ENCODE results near the gene UBE2S.

UBE2S gene

DNA sequence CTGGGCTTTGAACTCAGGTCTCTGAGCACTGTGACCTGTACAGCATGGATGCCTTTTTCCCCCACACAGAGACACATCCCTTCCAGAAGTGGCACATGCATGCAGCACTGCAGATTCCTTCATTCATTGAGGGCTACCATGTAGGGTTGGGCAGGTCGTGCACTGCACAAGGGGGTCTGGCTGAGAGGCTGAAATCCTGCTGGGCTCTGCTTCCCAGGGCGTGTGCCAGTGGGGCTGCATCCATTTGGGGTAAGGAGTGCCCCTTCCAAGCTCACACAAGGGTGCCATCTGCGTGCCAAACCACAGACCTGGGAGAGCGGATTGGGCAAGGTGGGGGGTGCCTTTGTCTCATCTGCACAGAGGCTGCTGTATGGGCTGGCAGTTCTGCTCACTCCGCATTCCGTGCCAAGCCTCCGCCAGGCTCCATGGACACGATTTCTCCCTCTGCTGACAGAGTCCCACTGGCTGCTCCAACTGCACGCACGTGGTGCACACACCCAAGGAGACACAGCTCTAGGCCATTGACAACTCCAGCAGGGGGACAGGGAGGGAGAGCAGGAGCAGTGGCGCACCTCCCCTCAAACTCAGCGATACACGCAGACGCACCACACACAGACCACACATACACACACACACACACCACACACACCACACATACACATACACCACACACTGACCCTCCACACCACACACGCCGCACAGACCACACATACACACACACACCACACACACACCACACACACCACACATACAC, 40.0 kb upstream of the UBE2S start (continued):
- TF ChIP-seq, protein P1, sequence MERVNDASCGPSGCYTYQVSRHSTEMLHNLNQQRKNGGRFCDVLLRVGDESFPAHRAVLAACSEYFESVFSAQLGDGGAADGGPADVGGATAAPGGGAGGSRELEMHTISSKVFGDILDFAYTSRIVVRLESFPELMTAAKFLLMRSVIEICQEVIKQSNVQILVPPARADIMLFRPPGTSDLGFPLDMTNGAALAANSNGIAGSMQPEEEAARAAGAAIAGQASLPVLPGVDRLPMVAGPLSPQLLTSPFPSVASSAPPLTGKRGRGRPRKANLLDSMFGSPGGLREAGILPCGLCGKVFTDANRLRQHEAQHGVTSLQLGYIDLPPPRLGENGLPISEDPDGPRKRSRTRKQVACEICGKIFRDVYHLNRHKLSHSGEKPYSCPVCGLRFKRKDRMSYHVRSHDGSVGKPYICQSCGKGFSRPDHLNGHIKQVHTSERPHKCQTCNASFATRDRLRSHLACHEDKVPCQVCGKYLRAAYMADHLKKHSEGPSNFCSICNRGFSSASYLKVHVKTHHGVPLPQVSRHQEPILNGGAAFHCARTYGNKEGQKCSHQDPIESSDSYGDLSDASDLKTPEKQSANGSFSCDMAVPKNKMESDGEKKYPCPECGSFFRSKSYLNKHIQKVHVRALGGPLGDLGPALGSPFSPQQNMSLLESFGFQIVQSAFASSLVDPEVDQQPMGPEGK (tag by site-specific recombination; IDR thresholded peaks at IDR 0.05): peak; percentile 75
- TF ChIP-seq ZNF768 (tag by site-specific recombination; IDR thresholded peaks at IDR 0.05) (0 out of 2 replicates have a peak, but pooled peaks have one; percentile 34), ZNF114 (tag by site-specific recombination; IDR thresholded peaks at IDR 0.05) (no peak), ZNF626 (tag by site-specific recombination; IDR thresholded peaks at IDR 0.05) (no peak), ZNF404 (tag by site-specific recombination; IDR thresholded peaks at IDR 0.05) (no peak), ZNF521 (tag by site-specific recombination; IDR thresholded peaks at IDR 0.05) (no peak), ZNF140 (tag by site-specific recombination; IDR thresholded peaks at IDR 0.05) (peak; percentile 94), ZNF621 (tag by site-specific recombination; IDR thresholded peaks at IDR 0.05) (no peak), ZNF16 (tag by site-specific recombination; IDR thresholded peaks at IDR 0.05; ENCODE audit: low read depth) (no peak), ZNF664 (tag by site-specific recombination; IDR thresholded peaks at IDR 0.05) (no peak), ZNF391 (tag by site-specific recombination; IDR thresholded peaks at IDR 0.05; ENCODE audit: borderline replicate concordance, low read depth) (no peak), HOXA7 (CRISPR knock-in tag; IDR thresholded peaks at IDR 0.05; ENCODE audit: borderline replicate concordance) (no peak), ZNF274 (IDR thresholded peaks at IDR 0.05; ENCODE audit: low read length) (no peak), ZNF274 (tag by site-specific recombination; IDR thresholded peaks at IDR 0.05; ENCODE audit: borderline replicate concordance) (no peak), YY2 (tag by site-specific recombination; IDR thresholded peaks at IDR 0.05) (no peak), ZBTB20 (tag by site-specific recombination; IDR thresholded peaks at IDR 0.05) (no peak; the same call in 1 of the 2 replicates), GLI4 (tag by site-specific recombination; IDR thresholded peaks at IDR 0.05) (peak; percentile 21; the same call in 1 of the 2 replicates), ZNF791 (tag by site-specific recombination; IDR thresholded peaks at IDR 0.05) (no peak), ZNF555 (tag by site-specific recombination; conservative IDR thresholded peaks at IDR 0.05) (no peak), ZNF548 (tag by site-specific recombination; IDR thresholded peaks at IDR 0.05) (no peak), ZFP37 (tag by site-specific recombination; IDR thresholded peaks at IDR 0.05) (0 out of 2 replicates have a peak, but pooled peaks have one; percentile 26), ZNF133 (tag by site-specific recombination; IDR thresholded peaks at IDR 0.05) (no peak), ZNF239 (tag by site-specific recombination; IDR thresholded peaks at IDR 0.05) (0 out of 2 replicates have a peak, but pooled peaks have one; percentile 18), ZNF623 (tag by site-specific recombination; IDR thresholded peaks at IDR 0.05) (no peak)
- TF ChIP-seq, protein P2, sequence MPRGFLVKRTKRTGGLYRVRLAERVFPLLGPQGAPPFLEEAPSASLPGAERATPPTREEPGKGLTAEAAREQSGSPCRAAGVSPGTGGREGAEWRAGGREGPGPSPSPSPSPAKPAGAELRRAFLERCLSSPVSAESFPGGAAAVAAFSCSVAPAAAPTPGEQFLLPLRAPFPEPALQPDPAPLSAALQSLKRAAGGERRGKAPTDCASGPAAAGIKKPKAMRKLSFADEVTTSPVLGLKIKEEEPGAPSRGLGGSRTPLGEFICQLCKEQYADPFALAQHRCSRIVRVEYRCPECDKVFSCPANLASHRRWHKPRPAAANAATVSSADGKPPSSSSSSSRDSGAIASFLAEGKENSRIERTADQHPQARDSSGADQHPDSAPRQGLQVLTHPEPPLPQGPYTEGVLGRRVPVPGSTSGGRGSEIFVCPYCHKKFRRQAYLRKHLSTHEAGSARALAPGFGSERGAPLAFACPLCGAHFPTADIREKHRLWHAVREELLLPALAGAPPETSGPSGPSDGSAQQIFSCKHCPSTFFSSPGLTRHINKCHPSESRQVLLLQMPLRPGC (tag by site-specific recombination; IDR thresholded peaks at IDR 0.05): no peak
- TF ChIP-seq, protein P3, sequence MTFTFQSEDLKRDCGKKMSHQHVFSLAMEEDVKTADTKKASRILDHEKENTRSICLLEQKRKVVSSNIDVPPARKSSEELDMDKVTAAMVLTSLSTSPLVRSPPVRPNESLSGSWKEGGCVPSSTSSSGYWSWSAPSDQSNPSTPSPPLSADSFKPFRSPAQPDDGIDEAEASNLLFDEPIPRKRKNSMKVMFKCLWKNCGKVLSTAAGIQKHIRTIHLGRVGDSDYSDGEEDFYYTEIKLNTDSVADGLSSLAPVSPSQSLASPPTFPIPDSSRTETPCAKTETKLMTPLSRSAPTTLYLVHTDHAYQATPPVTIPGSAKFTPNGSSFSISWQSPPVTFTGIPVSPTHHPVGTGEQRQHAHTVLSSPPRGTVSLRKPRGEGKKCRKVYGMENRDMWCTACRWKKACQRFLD (tag by site-specific recombination; IDR thresholded peaks at IDR 0.05): no peak
- TF ChIP-seq, protein P4, sequence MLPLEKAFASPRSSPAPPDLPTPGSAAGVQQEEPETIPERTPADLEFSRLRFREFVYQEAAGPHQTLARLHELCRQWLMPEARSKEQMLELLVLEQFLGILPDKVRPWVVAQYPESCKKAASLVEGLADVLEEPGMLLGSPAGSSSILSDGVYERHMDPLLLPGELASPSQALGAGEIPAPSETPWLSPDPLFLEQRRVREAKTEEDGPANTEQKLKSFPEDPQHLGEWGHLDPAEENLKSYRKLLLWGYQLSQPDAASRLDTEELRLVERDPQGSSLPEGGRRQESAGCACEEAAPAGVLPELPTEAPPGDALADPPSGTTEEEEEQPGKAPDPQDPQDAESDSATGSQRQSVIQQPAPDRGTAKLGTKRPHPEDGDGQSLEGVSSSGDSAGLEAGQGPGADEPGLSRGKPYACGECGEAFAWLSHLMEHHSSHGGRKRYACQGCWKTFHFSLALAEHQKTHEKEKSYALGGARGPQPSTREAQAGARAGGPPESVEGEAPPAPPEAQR (tag by site-specific recombination; IDR thresholded peaks at IDR 0.05): no peak
- TF ChIP-seq, protein P5, sequence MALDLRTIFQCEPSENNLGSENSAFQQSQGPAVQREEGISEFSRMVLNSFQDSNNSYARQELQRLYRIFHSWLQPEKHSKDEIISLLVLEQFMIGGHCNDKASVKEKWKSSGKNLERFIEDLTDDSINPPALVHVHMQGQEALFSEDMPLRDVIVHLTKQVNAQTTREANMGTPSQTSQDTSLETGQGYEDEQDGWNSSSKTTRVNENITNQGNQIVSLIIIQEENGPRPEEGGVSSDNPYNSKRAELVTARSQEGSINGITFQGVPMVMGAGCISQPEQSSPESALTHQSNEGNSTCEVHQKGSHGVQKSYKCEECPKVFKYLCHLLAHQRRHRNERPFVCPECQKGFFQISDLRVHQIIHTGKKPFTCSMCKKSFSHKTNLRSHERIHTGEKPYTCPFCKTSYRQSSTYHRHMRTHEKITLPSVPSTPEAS (tag by site-specific recombination; IDR thresholded peaks at IDR 0.05): peak; percentile 67; the same call in 1 of the 2 replicates
- TF ChIP-seq, protein P6, sequence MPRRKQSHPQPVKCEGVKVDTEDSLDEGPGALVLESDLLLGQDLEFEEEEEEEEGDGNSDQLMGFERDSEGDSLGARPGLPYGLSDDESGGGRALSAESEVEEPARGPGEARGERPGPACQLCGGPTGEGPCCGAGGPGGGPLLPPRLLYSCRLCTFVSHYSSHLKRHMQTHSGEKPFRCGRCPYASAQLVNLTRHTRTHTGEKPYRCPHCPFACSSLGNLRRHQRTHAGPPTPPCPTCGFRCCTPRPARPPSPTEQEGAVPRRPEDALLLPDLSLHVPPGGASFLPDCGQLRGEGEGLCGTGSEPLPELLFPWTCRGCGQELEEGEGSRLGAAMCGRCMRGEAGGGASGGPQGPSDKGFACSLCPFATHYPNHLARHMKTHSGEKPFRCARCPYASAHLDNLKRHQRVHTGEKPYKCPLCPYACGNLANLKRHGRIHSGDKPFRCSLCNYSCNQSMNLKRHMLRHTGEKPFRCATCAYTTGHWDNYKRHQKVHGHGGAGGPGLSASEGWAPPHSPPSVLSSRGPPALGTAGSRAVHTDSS (tag by site-specific recombination; IDR thresholded peaks at IDR 0.05): no peak
- TF ChIP-seq, protein P7, sequence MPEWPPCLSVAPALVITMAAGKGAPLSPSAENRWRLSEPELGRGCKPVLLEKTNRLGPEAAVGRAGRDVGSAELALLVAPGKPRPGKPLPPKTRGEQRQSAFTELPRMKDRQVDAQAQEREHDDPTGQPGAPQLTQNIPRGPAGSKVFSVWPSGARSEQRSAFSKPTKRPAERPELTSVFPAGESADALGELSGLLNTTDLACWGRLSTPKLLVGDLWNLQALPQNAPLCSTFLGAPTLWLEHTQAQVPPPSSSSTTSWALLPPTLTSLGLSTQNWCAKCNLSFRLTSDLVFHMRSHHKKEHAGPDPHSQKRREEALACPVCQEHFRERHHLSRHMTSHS (tag by site-specific recombination; IDR thresholded peaks at IDR 0.05): no peak

Data from HEK293 (cell line).